ENCODE data around the gene SH3PXD2A.

The SH3PXD2A gene

DNA sequence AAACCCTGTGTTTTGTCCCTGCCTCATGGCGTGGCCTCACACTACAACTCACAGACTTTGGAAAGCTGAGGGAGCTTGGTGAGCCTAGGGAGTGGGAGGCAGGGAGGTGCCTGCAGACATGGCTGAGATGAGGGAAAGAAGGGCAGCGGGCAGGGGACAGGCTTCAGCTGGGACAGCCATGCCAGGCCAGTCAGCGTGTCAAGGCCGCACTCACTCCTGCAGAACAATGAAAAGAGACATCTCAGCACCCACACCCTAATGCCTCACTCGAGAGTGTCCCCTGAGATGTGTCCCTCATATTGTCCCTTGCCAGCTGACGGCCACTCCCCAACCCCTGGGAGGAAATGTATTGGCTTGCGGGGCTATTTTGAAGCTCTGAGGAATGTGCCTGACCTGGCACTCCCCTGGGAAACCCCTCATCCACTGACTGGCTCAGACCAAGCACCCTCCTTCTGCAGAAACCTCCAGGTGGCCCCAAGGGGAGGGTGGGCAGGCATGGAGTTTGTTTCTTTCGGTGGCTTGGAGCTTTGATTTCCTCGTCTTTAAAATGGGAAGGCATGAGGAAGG, 31.6 kb downstream of the SH3PXD2A start:
- H3K4me3 ChIP-seq (ENCODE audit: low read depth, low read length): no peak overlapping the region
- TF ChIP-seq, protein P1, sequence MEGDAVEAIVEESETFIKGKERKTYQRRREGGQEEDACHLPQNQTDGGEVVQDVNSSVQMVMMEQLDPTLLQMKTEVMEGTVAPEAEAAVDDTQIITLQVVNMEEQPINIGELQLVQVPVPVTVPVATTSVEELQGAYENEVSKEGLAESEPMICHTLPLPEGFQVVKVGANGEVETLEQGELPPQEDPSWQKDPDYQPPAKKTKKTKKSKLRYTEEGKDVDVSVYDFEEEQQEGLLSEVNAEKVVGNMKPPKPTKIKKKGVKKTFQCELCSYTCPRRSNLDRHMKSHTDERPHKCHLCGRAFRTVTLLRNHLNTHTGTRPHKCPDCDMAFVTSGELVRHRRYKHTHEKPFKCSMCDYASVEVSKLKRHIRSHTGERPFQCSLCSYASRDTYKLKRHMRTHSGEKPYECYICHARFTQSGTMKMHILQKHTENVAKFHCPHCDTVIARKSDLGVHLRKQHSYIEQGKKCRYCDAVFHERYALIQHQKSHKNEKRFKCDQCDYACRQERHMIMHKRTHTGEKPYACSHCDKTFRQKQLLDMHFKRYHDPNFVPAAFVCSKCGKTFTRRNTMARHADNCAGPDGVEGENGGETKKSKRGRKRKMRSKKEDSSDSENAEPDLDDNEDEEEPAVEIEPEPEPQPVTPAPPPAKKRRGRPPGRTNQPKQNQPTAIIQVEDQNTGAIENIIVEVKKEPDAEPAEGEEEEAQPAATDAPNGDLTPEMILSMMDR (IDR thresholded peaks at IDR 0.05; ENCODE audit: low read depth, low read length): no peak

- H3K4me3 ChIP-seq (ENCODE audit: low read depth, low read length): no peak overlapping the region
- TF ChIP-seq, protein P1 (IDR thresholded peaks at IDR 0.05; ENCODE audit: low read depth, low read length): no peak
Measured at GRCh38 chr10:103822800-103823199, 32.6 kb downstream of the SH3PXD2A start.

GRCh38 chr10:103822107-103822716, 33.2 kb downstream of the SH3PXD2A start:
- TF ChIP-seq, protein P1 (IDR thresholded peaks at IDR 0.05; ENCODE audit: low read depth, low read length): no peak
- H3K4me3 ChIP-seq (ENCODE audit: low read depth, low read length): no peak overlapping the region

DNA sequence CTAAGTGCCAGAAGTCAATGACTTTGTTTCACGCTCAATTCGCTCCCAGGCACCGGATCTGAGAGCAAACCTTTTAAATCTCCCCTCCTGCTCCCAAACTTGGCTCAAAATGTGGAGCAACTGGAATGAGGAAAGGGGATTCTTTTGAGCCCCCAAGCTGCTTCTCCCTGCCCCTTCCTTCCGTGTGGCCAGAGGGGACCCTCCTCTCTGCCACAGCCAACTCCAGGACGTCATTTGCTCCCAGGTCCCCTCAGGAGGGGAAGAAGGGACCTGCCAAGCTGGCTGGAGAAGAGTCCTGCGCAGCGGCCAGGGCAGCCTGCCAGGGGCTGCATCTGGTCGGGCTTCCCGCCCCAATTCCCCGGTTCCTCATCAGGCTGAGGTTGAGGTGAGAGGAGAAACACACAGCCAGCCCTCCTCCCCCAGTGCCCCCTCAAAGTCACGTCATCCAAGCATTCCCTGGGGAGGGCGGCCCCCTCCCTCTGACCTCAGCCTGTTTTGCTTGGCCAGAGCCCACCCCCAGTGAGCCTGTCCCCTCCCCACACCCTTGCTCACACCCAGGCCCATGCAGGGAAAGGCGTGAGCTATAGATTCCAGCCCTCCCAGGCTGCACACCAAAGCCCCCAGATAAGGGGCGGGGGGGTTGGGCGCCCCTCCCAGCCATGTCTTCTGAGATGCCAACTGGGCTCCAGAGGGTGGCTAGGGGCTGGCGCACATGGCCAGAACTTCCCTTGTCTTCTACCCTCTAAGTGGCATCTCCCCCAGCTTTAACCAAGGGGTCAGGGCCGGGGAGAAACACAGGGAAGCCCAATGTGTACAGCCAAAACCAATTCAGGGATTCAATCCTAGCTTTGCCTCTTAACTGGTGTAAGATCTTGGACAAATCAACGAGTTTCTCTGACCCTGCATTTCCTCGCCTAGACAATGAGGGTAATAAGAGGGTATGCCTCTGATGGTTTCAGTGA, 35.0 kb downstream of the SH3PXD2A start:
- no peak overlapping the region for H3K4me3 ChIP-seq (ENCODE audit: low read depth, low read length)
- TF ChIP-seq, protein P1 (IDR thresholded peaks at IDR 0.05; ENCODE audit: low read depth, low read length): no peak

DNA sequence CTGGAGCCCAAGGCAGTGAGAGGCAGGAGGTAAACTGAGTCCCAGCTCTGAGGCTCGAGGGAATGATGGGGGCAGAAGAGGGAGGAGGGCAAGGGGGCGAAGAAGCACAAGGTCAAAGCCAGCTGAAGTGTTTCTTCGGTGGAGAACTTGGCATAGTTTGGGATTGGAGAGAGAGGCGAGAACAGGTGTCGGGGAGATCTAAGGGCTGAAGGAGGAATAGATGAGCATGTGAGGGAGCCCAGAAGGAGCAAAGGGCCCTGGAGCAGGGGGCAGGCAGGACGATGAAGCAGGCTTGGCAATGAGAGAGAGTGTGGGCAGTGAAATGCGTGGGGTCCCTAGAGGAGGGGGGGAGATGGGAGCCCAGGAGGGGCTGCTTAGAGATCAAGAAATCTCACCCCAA, 35.9 kb downstream of the SH3PXD2A start:
- H3K4me3 ChIP-seq (ENCODE audit: low read depth, low read length): no peak overlapping the region
- TF ChIP-seq, protein P1 (IDR thresholded peaks at IDR 0.05; ENCODE audit: low read depth, low read length): no peak

GRCh38 chr10:103818765-103819374, 36.5 kb downstream of the SH3PXD2A start:
- no peak overlapping the region for H3K4me3 ChIP-seq (ENCODE audit: low read depth, low read length)
- TF ChIP-seq, protein P1 (IDR thresholded peaks at IDR 0.05; ENCODE audit: low read depth, low read length): no peak
